Suppressor macrophage (primary cell): ENCODE measurements around the gene SYCP2.

Experiments used
- DNase-seq, 4 experiments: peaks; one replicate each; pipeline ENCODE4 v3.0.0-alpha.2; 2020 to 2022

The SYCP2 gene

GRCh38 chr20:59940956-59941294, 7.5 kb upstream of the SYCP2 start:
- no peak for DNase-seq

DNA sequence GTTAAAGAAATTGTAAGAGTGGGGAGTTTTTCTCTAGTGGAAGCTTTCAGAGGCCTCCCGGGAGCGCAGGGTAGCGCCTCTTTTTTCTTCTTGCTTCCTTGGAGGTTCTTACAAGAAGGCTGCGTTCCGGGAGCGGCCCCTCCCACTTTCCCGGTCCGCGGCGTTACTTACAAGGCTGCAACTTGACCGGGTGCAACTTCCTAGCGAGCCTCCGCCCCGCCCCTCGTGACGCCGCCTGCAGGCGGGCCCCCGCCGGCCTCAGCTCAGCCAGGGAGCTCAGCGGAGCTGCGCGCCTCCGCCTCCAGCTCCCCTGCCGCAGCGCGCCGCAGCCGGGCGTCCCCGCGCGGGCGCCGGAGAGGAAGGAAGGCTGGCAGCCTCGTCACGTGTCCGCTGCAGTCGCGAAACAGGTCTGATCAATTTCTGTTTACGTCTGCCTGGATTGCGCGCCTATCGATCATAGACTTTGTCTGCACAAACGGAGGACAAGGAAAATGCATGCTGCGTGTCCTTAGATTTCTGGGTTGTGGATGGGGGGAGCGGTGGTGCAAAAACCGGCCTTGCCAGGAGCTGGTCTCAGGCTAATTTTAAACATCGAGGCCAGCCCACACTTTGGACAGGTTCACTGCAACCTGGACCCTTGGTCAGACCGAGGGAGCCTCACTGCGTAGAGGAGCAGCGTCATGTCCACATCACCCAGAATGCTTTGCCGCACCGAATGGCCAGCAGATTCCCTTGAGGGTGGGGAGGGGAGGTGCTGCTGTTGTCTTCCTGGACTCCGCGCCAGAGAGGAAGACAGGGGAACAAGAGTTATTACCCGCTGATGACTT, 6.9 kb upstream of the SYCP2 start, which contains the start of the genes FAM217B and PPP1R3D:
Gene FAM217B, plus strand, starts transcription at position 261 of the 827 bp plus-strand sequence. CDS start 3,555 bp downstream, outside the sequence.
Gene PPP1R3D, minus strand, starts transcription at position 177 of the 827 bp plus-strand sequence. CDS start 374 bp downstream, outside the sequence.
- DNase-seq: peak; percentile 97 to 99 (median 98)

GRCh38 chr20:59939879-59940128, 6.4 kb upstream of the SYCP2 start:
- DNase-seq: peak; percentile 31 to 71 (median 48)

- no peak for DNase-seq
Measured at GRCh38 chr20:59939052-59939878, 5.8 kb upstream of the SYCP2 start.

DNA sequence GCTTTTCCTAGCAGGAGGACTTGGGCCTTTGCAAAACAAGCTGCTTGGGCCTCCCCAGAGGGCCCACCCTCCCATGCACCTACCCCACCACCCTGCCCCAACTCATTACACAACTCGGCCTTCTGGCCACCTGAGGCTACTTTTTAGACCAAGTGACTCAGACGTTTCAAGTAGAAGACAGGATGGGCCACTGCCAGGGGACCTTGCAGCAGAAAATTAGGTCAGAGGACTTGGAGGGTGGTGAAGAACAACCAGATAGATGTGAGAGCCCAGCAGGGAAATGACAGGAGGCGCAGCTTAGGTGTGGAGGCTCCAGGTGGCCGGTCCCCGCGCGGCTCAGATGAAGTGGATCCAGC, 5.2 kb upstream of the SYCP2 start:
- DNase-seq: no peak

DNA sequence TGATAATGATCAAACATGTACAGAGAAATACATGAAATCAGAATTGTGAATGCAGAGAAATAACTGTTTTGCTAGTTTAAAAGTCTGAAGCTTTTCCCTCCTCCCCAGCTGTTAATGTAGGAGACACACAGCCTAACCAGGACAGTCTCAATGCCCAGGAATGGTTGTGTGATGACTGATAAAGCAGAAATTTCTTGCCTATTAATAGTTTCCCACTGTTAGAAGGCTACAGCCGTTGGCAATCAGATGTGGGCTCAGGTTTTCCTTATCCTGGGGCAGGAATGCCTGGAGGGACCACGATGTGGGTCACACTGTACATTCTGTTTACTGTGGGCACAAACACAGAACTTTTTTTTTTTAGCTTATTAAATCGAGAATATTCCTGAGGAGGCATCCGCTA, 4.8 kb upstream of the SYCP2 start:
- no peak for DNase-seq

- DNase-seq: peak in 2 of 4 experiments; percentile 23 to 26
Measured at GRCh38 chr20:59937150-59937549, 3.7 kb upstream of the SYCP2 start.

DNA sequence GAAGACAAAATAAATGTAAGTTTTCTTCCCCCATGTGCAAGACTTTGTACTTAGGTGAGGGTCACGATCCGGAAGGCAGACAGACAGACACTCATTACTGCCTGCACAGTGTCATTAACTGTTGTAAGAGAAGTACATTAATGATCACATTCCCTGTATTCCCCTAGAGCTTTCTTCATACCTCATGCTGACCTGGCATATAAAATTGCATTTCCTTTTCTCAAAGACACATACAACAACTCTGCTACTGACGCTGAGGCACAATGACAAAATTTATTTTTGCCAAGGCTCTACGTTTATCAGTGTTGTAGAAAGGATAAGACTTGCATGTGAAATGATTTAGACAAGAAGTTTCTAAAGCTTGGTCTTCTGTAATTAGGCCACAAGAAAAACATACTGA, 3.0 kb upstream of the SYCP2 start:
- DNase-seq: peak in 1 of 4 experiments; percentile 5

- DNase-seq: no peak
Measured at GRCh38 chr20:59935457-59936185, 2.2 kb upstream of the SYCP2 start.

DNA sequence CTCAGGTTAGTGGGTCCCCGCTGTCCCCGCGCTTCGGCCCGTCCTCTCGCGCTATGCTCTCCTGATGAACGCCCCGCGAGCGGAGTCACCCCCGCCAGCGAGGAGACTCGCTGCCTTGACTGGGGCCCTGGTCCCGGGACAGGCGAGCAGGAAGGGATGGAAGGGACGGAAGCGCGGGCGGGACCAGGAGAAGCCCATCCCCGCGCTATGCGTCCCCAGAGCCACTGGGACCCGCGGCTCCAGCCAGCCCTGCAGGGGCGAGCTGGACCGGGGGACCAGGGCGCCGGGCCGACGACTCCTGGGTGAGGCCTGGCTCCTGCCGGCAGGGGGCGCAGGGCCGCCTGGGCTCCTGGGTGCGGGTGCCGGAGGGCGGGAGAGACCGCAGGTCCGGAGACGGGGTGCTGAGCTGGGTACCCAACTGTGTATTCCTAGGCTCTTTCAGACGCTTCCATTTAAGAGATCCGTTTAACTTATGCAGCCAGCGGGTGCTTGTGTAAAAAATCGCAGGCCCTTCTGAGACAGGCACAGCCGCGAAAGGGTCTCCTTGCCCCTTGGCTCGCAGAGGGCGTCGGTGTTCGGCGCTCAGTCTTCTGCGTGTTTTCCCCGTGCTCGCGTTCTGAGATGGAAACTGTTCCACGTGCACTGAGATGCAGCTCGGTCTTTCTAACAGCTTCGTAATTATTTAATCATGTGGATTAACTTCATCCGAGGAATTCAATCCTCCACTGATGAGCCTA, 580 bp upstream of the SYCP2 start:
- peak; percentile 75 to 93 (median 88) for DNase-seq

- no peak for DNase-seq
Measured at GRCh38 chr20:59932616-59933295, 681 bp downstream of the SYCP2 start.

DNA sequence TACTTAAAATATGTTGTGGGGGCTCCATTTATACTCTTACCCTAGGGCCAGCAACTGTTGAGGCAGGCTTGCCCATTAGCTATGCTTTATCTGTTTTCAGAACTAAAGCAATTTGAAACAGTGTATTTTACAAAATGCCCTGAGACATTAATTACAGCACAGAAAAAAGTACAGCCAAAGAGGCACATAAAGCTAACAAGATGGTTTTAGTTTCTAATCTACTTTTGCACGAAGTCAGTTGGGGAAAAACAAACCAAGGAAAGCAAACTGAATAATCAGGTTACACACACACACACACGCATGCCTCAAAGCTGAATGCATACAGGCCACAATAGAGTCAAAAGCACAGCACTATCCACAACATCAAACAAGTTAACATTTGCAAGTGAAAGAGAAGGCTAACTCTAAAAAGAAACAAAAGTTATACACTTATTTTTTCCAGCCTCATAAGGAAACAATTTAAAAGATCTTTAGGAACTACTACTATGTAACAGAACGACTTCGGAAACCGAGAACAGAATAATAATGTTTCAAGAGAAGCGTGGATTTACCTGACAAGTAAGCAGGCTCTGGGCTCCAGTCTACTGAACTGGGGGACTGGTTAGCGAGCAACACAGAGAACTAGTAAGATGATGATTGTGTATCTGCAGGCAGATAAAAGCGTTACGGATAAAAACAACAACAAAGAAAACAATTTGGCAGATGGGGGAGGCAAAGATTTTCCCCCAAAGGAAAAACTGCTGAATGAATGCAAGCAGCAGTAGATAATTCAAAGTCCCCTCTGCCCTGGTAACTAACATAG, 1.7 kb downstream of the SYCP2 start:
- no peak for DNase-seq

GRCh38 chr20:59925899-59926298, 7.5 kb downstream of the SYCP2 start:
- DNase-seq: no peak

DNA sequence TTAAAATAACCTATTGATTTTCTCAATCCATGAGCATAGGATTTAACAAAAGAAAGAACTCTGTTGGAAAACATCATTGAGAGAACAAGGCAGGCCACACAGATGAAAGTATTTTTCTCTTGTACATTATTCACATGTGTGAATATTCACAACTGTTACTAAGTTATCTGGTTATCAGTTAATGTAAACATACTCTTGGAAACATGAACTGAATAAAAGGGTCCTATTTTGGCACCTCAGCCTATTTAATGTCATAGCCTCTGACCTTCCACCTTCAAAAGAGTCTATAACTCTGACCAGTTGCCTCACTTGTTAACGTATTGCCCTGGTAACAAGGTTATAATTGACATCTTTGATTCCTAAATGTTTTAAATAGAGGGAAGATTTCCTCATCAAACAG, 8.1 kb downstream of the SYCP2 start:
- DNase-seq: no peak

- no peak for DNase-seq
Measured at GRCh38 chr20:59923514-59923913, 9.9 kb downstream of the SYCP2 start.

GRCh38 chr20:59920944-59921343, 12.5 kb downstream of the SYCP2 start:
- no peak for DNase-seq

DNA sequence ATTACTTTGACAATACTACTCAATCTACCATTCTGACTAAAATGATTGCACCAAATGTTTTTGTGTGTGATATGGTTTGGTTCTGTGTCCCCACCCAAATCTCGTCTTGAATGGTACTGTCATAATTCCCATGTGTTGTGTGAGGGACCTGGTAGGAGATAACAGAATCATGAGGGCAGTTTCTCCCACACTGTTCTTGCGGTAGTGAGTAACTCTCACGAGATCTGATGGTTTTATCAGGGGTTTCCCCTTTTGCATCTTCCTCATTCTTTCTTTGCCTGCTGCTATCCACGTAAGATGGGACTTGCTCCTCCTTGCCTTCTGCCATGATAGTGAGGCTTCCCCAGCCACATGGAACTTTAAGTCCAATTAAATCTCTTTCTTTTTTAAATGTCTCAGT, 20.8 kb downstream of the SYCP2 start:
- DNase-seq: peak; percentile 47 to 77 (median 58)

GRCh38 chr20:59911041-59911440, 22.4 kb downstream of the SYCP2 start:
- DNase-seq: no peak

GRCh38 chr20:59908855-59909254, 24.6 kb downstream of the SYCP2 start:
- DNase-seq: no peak

- no peak for DNase-seq
Measured at GRCh38 chr20:59903621-59904020, 29.8 kb downstream of the SYCP2 start.

- DNase-seq: no peak
Measured at GRCh38 chr20:59902470-59902869, 31.0 kb downstream of the SYCP2 start.
